Pulmonary artery endothelial cell (primary cell): ENCODE results near the gene MUC13. TPM values are rescaled to one million over a fixed set of nuclear protein-coding genes. Genes with fewer than 3 reads are reported as not detected.

Experiments used
- DNase-seq: peaks from one replicate; pipeline ENCODE4 v3.0.0-alpha.2; 2011; ENCODE audit warnings: low read depth, low spot score
- total RNA-seq: library from RNA; depleted of rRNA; stranded (reverse); fragments of >200 nt; gene quantifications from 2 replicates; pipeline ENCODE4 v1.2.3, GENCODE V29; 2014

The MUC13 gene
- total RNA-seq, 1 donor from 2014 or later: not detected

- no peak for DNase-seq
These were observed 17.1 kb upstream of the MUC13 start for GRCh38 chr3:124951511-124952281.

GRCh38 chr3:124950026-124950425 lies 15.5 kb upstream of the MUC13 start:
- no peak for DNase-seq

GRCh38 chr3:124942613-124943012 lies 8.1 kb upstream of the MUC13 start:
- no peak for DNase-seq

GRCh38 chr3:124941771-124942170 lies 7.2 kb upstream of the MUC13 start:
- no peak for DNase-seq

- DNase-seq: no peak
These were observed 5.1 kb upstream of the MUC13 start for GRCh38 chr3:124939661-124940060.

- DNase-seq: no peak
These were observed 4.3 kb upstream of the MUC13 start for GRCh38 chr3:124938896-124939295.

GRCh38 chr3:124937049-124937448 lies 2.5 kb upstream of the MUC13 start:
- DNase-seq: no peak

- DNase-seq: no peak
These were observed 1.4 kb upstream of the MUC13 start for GRCh38 chr3:124935794-124936542.

- DNase-seq: no peak
These were observed 713 bp upstream of the MUC13 start for GRCh38 chr3:124935264-124935663.

- DNase-seq: peak; percentile 30
These were observed 6.0 kb downstream of the MUC13 start for GRCh38 chr3:124928333-124929202.

GRCh38 chr3:124927574-124928045 lies 6.9 kb downstream of the MUC13 start:
- no peak for DNase-seq

- no peak for DNase-seq
These were observed 8.0 kb downstream of the MUC13 start for GRCh38 chr3:124926426-124927101.

- DNase-seq: no peak
These were observed 9.8 kb downstream of the MUC13 start for GRCh38 chr3:124924741-124925140.

- DNase-seq: no peak
These were observed 10.7 kb downstream of the MUC13 start for GRCh38 chr3:124923833-124924232.

GRCh38 chr3:124920718-124921117 lies 13.8 kb downstream of the MUC13 start:
- no peak for DNase-seq

GRCh38 chr3:124919756-124920155 lies 14.8 kb downstream of the MUC13 start:
- DNase-seq: no peak

- no peak for DNase-seq
These were observed 16.0 kb downstream of the MUC13 start for GRCh38 chr3:124918524-124918923.

GRCh38 chr3:124916837-124917409 lies 17.6 kb downstream of the MUC13 start:
- DNase-seq: no peak

- no peak for DNase-seq
These were observed 19.3 kb downstream of the MUC13 start for GRCh38 chr3:124915254-124915653.

GRCh38 chr3:124907957-124908356 lies 26.6 kb downstream of the MUC13 start:
- no peak for DNase-seq
